H9 (cell line): Measurements from ENCODE around the gene AGTRAP. TPM values are rescaled to one million over a fixed set of nuclear protein-coding genes. Genes with fewer than 3 reads are reported as not detected.
A peak's percentile ranks its signal among the peaks of the same experiment; 100 is the strongest.

ENCODE experiments used
- DNase-seq: peaks from one replicate; pipeline ENCODE4 v3.0.0-alpha.2; 2017
- H2AFZ ChIP-seq: one replicate; pipeline ENCODE4 v1.6.1; 2013; ENCODE audit warnings: mild to moderate bottlenecking, low read length, control low read depth, moderate library complexity
- H2AK5ac ChIP-seq: 2 replicates; pipeline ENCODE4 v1.6.1; 2013; ENCODE audit warnings: low read length, control low read depth, mixed read lengths; ENCODE audit not compliant: insufficient read length
- H2BK120ac ChIP-seq: one replicate; pipeline ENCODE4 v1.6.1; 2013; ENCODE audit warnings: low read depth, mild to moderate bottlenecking, low read length, control low read depth, inconsistent platforms; ENCODE audit not compliant: poor library complexity, severe bottlenecking
- H2BK12ac ChIP-seq: 2 replicates; pipeline ENCODE4 v1.6.1; 2013; ENCODE audit warnings: low read length, control low read depth, mixed read lengths, low read depth; ENCODE audit not compliant: insufficient read length
- H2BK15ac ChIP-seq: 2 replicates; pipeline ENCODE4 v1.6.1; 2013; ENCODE audit warnings: low read depth, low read length, control low read depth
- H2BK20ac ChIP-seq: one replicate; pipeline ENCODE4 v1.6.1; 2013; ENCODE audit warnings: low read depth, mild to moderate bottlenecking, low read length, control low read depth, inconsistent platforms; ENCODE audit not compliant: poor library complexity, severe bottlenecking
- H2BK5ac ChIP-seq: 2 replicates; pipeline ENCODE4 v1.6.1; 2013; ENCODE audit warnings: low read length, control low read depth, mixed read lengths; ENCODE audit not compliant: insufficient read length
- H3K14ac ChIP-seq: 2 replicates; pipeline ENCODE4 v1.6.1; 2013; ENCODE audit warnings: low read length, control low read depth; ENCODE audit not compliant: insufficient read depth
- H3K18ac ChIP-seq: 2 replicates; pipeline ENCODE4 v1.6.1; 2013; ENCODE audit warnings: low read depth, mild to moderate bottlenecking, mixed read lengths, low read length, control low read depth; ENCODE audit not compliant: insufficient read length
- H3K23ac ChIP-seq: 2 replicates; pipeline ENCODE4 v1.6.1; 2013; ENCODE audit warnings: low read length, control low read depth, mixed read lengths, low read depth; ENCODE audit not compliant: insufficient read length
- H3K23me2 ChIP-seq: 2 replicates; pipeline ENCODE4 v1.6.1; 2013; ENCODE audit warnings: low read depth, mild to moderate bottlenecking, mixed read lengths, low read length, control low read depth; ENCODE audit not compliant: insufficient read length, poor library complexity, severe bottlenecking
- H3K27ac ChIP-seq: 2 replicates; pipeline ENCODE4 v1.5.1; 2013; ENCODE audit warnings: low read length, control low read depth, mixed read lengths, low read depth; ENCODE audit not compliant: insufficient read length
- H3K27me3 ChIP-seq: 2 replicates; pipeline ENCODE4 v1.6.1; 2013; ENCODE audit warnings: low read length, control low read depth, inconsistent platforms; ENCODE audit not compliant: insufficient read depth
- H3K4ac ChIP-seq: 2 replicates; pipeline ENCODE4 v1.6.1; 2013; ENCODE audit warnings: low read depth, mild to moderate bottlenecking, control low read depth, inconsistent platforms, low read length, moderate library complexity
- H3K4me1 ChIP-seq: 2 replicates; pipeline ENCODE4 v1.6.1; 2013; ENCODE audit warnings: low read length, control low read depth, inconsistent platforms; ENCODE audit not compliant: insufficient read depth
- H3K4me2 ChIP-seq: 2 replicates; pipeline ENCODE4 v1.6.1; 2013; ENCODE audit warnings: low read length, control low read depth, mixed read lengths; ENCODE audit not compliant: insufficient read length, insufficient read depth
- H3K56ac ChIP-seq: 2 replicates; pipeline ENCODE4 v1.6.1; 2013; ENCODE audit warnings: low read depth, mild to moderate bottlenecking, mixed read lengths, low read length, control low read depth; ENCODE audit not compliant: insufficient read length
- H3K79me1 ChIP-seq: 2 replicates; pipeline ENCODE4 v1.6.1; 2013; ENCODE audit warnings: low read depth, mild to moderate bottlenecking, moderate library complexity, low read length, control low read depth, inconsistent platforms; ENCODE audit not compliant: insufficient read depth, poor library complexity, severe bottlenecking
- H3K79me2 ChIP-seq: 2 replicates; pipeline ENCODE4 v1.6.1; 2013; ENCODE audit warnings: low read length, control low read depth, inconsistent platforms; ENCODE audit not compliant: insufficient read depth
- H3K9ac ChIP-seq: 2 replicates; pipeline ENCODE4 v1.6.1; 2013; ENCODE audit warnings: low read length, control low read depth, mixed read lengths; ENCODE audit not compliant: insufficient read length; ENCODE audit errors: extremely low read depth
- H3K9me3 ChIP-seq: one replicate; pipeline ENCODE4 v1.6.1; 2013; ENCODE audit warnings: low read depth, low read length, inconsistent platforms; ENCODE audit not compliant: control insufficient read depth
- H3T11ph ChIP-seq: one replicate; pipeline ENCODE4 v1.6.1; 2013; ENCODE audit warnings: mild to moderate bottlenecking, low read length, control low read depth, inconsistent platforms
- H4K20me1 ChIP-seq: one replicate; pipeline ENCODE4 v1.6.1; 2013; ENCODE audit not compliant: control insufficient read depth, insufficient read length, insufficient read depth
- H4K5ac ChIP-seq: 2 replicates; pipeline ENCODE4 v1.6.1; 2013; ENCODE audit warnings: low read depth, mild to moderate bottlenecking, mixed read lengths, low read length, control low read depth; ENCODE audit not compliant: insufficient read length
- H4K8ac ChIP-seq: replicated peaks from 2 replicates; pipeline ENCODE4 v1.6.1; 2013; ENCODE audit warnings: low read length, control low read depth, mixed read lengths, low read depth; ENCODE audit not compliant: insufficient read length
- H4K91ac ChIP-seq: 2 replicates; pipeline ENCODE4 v1.6.1; 2013; ENCODE audit warnings: low read depth, mild to moderate bottlenecking, moderate library complexity, mixed read lengths, low read length, control low read depth; ENCODE audit not compliant: insufficient read length
- H3K27ac Mint-ChIP-seq, 3 experiments: 2 replicates in 2 of 3; 3 replicates in 1 of 3; pipeline ENCODE4 v1.8.0; 2020 to 2021; ENCODE audit warnings: mixed read lengths in 3 of 3, mild to moderate bottlenecking in 1 of 3, moderate library complexity in 1 of 3
- H3K27me3 Mint-ChIP-seq: 2 replicates; pipeline ENCODE4 v1.8.0; 2021; ENCODE audit warnings: low read depth, mild to moderate bottlenecking, moderate library complexity, mixed read lengths
- H3K36me3 Mint-ChIP-seq, 3 experiments: 2 replicates in 2 of 3; 3 replicates in 1 of 3; pipeline ENCODE4 v1.8.0; 2020 to 2021; ENCODE audit warnings: low read depth in 3 of 3, mixed read lengths in 3 of 3; ENCODE audit not compliant: insufficient read depth in 1 of 3
- H3K4me1 Mint-ChIP-seq, 2 experiments: 2 replicates each; pipeline ENCODE4 v1.8.0; 2020; ENCODE audit warnings: mixed read lengths in 2 of 2
- H3K4me3 Mint-ChIP-seq, 2 experiments: 2 replicates in 1 of 2; 3 replicates in 1 of 2; pipeline ENCODE4 v1.8.0; 2020 to 2021; ENCODE audit warnings: mild to moderate bottlenecking in 2 of 2, mixed read lengths in 2 of 2, moderate library complexity in 1 of 2
- H3K9me3 Mint-ChIP-seq, 2 experiments: 2 replicates in 1 of 2; 3 replicates in 1 of 2; pipeline ENCODE4 v1.8.0; 2020; ENCODE audit warnings: mild to moderate bottlenecking in 2 of 2, mixed read lengths in 2 of 2, moderate library complexity in 1 of 2
- WGBS: extraction: QIAGEN DNeasy Blood & Tissue Kit; methylation state at CpG from one replicate; pipeline ENCODE4 v1.1.7; 2013; ENCODE audit warnings: missing lambda C conversion rate, low lambda C conversion rate, mixed read lengths; ENCODE audit not compliant: insufficient read length; ENCODE audit errors: extremely low coverage; 5-methylcytosine and 5-hydroxymethylcytosine counted together
- total RNA-seq: library from RNA; stranded (reverse); gene quantifications from 2 replicates; pipeline ENCODE4 v1.2.1, GENCODE V29; 2021
- TF ChIP-seq, protein P1 (sequence below): fragments of 200-600 bp; sonication (generic); conservative IDR thresholded peaks from 3 replicates; pipeline ENCODE4 v1.8.0; 2021; ENCODE audit warnings: antibody characterized with exemption, mild to moderate bottlenecking

Gene AGTRAP
- total RNA-seq, 1 experiment from 2014 or later: 60.9 TPM

DNA sequence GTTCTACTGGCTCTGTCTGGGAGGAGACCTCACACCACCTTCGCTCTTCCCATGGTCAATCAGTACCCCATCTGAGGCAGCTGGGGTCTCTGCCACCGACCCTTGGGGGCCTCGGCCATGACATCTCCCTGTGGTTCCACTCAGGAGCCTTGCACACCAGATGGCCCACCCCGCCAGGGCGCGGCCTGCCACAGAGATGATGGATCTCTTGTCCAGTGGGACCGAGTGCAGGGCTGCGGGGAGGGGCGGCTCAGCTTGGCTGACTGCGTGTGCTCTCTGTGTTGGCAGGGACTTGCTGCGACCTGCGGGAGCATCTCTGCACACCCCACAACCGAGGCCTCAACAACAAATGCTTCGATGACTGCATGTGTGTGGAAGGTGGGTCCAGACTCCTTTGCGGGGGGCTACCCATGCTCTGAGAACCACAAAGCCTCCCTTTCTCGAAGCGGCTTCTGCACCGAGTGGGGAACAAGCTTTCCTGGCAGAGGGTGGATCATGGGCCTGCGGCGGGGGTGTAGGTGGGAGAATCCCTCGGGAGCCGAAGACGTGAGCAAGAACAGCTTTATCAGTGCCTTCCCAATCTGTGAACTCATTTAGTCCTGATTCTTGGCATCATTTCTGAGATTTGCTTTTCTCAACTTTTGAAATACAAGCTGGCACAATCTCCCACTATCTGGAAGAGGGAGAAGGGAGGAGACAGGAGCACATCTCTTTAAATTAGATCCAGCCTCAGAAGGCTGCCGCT, 20.9 kb upstream of the AGTRAP start:
- TF ChIP-seq, protein P1, sequence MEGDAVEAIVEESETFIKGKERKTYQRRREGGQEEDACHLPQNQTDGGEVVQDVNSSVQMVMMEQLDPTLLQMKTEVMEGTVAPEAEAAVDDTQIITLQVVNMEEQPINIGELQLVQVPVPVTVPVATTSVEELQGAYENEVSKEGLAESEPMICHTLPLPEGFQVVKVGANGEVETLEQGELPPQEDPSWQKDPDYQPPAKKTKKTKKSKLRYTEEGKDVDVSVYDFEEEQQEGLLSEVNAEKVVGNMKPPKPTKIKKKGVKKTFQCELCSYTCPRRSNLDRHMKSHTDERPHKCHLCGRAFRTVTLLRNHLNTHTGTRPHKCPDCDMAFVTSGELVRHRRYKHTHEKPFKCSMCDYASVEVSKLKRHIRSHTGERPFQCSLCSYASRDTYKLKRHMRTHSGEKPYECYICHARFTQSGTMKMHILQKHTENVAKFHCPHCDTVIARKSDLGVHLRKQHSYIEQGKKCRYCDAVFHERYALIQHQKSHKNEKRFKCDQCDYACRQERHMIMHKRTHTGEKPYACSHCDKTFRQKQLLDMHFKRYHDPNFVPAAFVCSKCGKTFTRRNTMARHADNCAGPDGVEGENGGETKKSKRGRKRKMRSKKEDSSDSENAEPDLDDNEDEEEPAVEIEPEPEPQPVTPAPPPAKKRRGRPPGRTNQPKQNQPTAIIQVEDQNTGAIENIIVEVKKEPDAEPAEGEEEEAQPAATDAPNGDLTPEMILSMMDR: no peak

More for the DNA sequence above, 20.9 kb upstream of the AGTRAP start:
- no peak overlapping the region for H4K8ac ChIP-seq
- no peak overlapping the region for H3K18ac ChIP-seq
- no peaks in the 10 kb centered on the region for H3K27me3 ChIP-seq
- DNase-seq: no peak
- H3K4ac ChIP-seq: no peak overlapping the region
- no peak overlapping the region for H4K5ac ChIP-seq
- no peak overlapping the region for H2AK5ac ChIP-seq
- H3K4me1 ChIP-seq: no peaks in the 10 kb centered on the region
- H3K14ac ChIP-seq: no peak overlapping the region
- no peak overlapping the region for H2BK15ac ChIP-seq
- no peak overlapping the region for H2BK5ac ChIP-seq
- no peaks in the 10 kb centered on the region for H3K23me2 ChIP-seq
- H3K4me1 Mint-ChIP-seq: peaks cover 2 to 7% of the 10 kb centered on the region in 2 experiments; a peak in 2 of 4 replicates
- H3K4me3 Mint-ChIP-seq: no peak overlapping the region
- no peak overlapping the region for H3K23ac ChIP-seq
- peaks cover 6 to 35% (median 6%) of the 10 kb centered on the region in 3 experiments; a peak in 5 of 7 replicates for H3K36me3 Mint-ChIP-seq
- H3K4me2 ChIP-seq: no peak overlapping the region
- H2BK120ac ChIP-seq: no peak overlapping the region
- H3K79me2 ChIP-seq: no peaks in the 10 kb centered on the region
- H3K27ac Mint-ChIP-seq: peak overlapping the region in 1 of 3 experiments; percentile 18; a peak in 1 of 7 replicates
- H3K9ac ChIP-seq: no peak overlapping the region
- WGBS: no CpG with 5 or more reads among the region's 24 CpGs
- H2AFZ ChIP-seq: no peak overlapping the region
- H3K9me3 ChIP-seq: no peaks in the 10 kb centered on the region
- no peaks in the 10 kb centered on the region for H3K27me3 Mint-ChIP-seq
- H3K56ac ChIP-seq: no peak overlapping the region
- H4K91ac ChIP-seq: no peak overlapping the region
- H3K79me1 ChIP-seq: no peaks in the 10 kb centered on the region
- H3K27ac ChIP-seq: no peak overlapping the region
- no peaks in the 10 kb centered on the region for H4K20me1 ChIP-seq
- H2BK20ac ChIP-seq: no peak overlapping the region
- H2BK12ac ChIP-seq: no peak overlapping the region
- H3T11ph ChIP-seq: no peak overlapping the region
- H3K9me3 Mint-ChIP-seq: no peaks in the 10 kb centered on the region; a peak in 1 of 5 replicates
